Upper lobe of left lung (tissue), 4 donors: ENCODE results near the gene ARVCF.

Experiments
- POLR2AphosphoS5 ChIP-seq, 2 donors: sonication (generic); formaldehyde crosslinking; IDR thresholded peaks; one replicate each; pipeline ENCODE4 v1.5.1; 2017; ENCODE audit warnings: antibody characterized with exemption in 2 of 2
- TF ChIP-seq, protein P1 (sequence below), 6 experiments: fragments of 450-650 bp in 4 of 6; fragments of 200-600 bp in 2 of 6; sonication (generic) in 2 of 6; IDR thresholded peaks; one replicate each; pipeline ENCODE4 v1.5.1; 2016 to 2019; ENCODE audit warnings: antibody characterized with exemption in 6 of 6

DNA sequence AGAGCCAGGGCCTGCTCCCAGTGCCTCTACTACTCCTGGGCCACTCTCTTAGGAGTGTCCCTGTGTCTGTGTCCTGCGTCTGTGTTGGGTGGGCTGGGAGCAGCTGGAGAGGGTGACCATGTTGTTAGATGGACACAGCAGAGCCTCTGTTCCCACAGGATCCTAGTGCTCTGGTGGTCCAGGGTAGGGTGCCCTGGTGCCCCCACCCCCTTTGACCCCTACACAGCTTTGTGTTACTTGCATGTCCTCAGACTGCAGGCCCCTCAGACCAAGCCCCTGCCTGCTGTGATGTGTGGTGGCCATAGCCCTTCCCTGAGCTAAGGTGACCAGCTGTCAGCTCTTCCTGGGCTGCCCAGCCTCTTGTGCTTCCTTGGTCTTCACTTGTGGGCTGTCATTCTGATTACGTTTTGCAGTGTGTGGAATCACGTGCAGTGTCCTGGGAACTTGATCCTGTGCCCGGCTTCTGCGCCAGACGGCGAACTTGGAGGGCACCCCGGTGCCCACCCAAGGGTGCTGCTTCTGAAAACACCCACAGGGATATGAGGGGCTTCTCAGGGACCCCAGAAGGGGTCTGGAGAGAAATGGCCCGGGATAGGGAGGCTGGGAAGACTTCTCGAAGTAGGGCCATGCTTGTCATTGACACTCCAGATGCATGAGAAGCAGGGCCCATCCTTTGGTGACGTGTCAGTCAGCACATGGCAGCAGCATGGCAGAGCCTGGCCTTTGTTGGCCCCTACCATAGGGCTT is 5.8 kb upstream of the ARVCF start:
- TF ChIP-seq, protein P1, sequence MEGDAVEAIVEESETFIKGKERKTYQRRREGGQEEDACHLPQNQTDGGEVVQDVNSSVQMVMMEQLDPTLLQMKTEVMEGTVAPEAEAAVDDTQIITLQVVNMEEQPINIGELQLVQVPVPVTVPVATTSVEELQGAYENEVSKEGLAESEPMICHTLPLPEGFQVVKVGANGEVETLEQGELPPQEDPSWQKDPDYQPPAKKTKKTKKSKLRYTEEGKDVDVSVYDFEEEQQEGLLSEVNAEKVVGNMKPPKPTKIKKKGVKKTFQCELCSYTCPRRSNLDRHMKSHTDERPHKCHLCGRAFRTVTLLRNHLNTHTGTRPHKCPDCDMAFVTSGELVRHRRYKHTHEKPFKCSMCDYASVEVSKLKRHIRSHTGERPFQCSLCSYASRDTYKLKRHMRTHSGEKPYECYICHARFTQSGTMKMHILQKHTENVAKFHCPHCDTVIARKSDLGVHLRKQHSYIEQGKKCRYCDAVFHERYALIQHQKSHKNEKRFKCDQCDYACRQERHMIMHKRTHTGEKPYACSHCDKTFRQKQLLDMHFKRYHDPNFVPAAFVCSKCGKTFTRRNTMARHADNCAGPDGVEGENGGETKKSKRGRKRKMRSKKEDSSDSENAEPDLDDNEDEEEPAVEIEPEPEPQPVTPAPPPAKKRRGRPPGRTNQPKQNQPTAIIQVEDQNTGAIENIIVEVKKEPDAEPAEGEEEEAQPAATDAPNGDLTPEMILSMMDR (IDR thresholded peaks at IDR 0.05) = no peak
- TF ChIP-seq POLR2AphosphoS5 (IDR thresholded peaks at IDR 0.05) = no peak
